HG03457 (cell line): ENCODE measurements around the gene ARFGEF2.
"Not testable (repeated sequence)": the region's sequence is repeated elsewhere in the genome, so short reads cannot be mapped to it uniquely, and the experiment has no call there.

Source experiments
- ATAC-seq: cut with Tn5 transposase; IDR thresholded peaks from one replicate; pipeline ENCODE4 v1.9.1; 2021; ENCODE audit warnings: moderate number of reproducible peaks; ENCODE audit not compliant: unreplicated experiment

The ARFGEF2 gene

GRCh38 chr20:48951041-48951440, 29.5 kb downstream of the ARFGEF2 start:
- no peak for ATAC-seq

GRCh38 chr20:48951646-48952045, 30.1 kb downstream of the ARFGEF2 start:
- ATAC-seq: no peak

GRCh38 chr20:48952656-48953055, 31.1 kb downstream of the ARFGEF2 start:
- no peak for ATAC-seq

- ATAC-seq: no peak
Observed at GRCh38 chr20:48953653-48954052, 32.1 kb downstream of the ARFGEF2 start.

- ATAC-seq: no peak
Observed at GRCh38 chr20:48956052-48956451, 34.5 kb downstream of the ARFGEF2 start.

GRCh38 chr20:48957053-48957481, 35.6 kb downstream of the ARFGEF2 start:
- no peak for ATAC-seq

GRCh38 chr20:48957533-48957932, 36.0 kb downstream of the ARFGEF2 start:
- ATAC-seq: no peak

- ATAC-seq: no peak
Observed at GRCh38 chr20:48958743-48959142, 37.2 kb downstream of the ARFGEF2 start.

DNA sequence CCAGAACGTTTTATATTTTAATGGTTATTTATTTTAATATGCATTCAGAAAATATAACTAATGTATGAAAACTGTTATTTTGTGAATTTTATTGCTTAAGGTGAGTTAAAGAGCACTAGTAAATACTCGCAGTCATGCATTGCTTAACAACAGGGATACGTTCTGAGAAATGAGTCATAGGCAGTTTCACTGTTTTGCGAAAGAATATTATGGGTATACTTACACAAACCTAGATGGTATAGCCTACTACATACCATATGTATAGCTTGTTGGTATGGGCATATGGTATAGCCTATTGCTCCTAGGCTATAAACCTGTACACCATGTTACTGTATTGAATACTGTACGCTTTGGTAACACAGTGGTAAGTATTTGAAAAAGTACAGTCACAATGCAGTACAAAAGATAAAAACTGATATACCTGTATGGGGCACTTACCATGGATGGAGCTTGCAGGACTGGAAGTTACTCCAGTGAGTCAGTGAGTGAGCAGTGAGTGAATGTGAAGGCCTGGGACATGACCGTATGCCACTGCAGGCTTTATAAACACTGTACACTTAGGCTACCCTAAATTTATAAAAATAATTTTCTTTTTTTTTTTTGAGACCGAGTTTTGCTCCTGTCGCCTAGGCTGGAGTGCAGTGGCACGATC, 38.5 kb downstream of the ARFGEF2 start:
- ATAC-seq: no peak

DNA sequence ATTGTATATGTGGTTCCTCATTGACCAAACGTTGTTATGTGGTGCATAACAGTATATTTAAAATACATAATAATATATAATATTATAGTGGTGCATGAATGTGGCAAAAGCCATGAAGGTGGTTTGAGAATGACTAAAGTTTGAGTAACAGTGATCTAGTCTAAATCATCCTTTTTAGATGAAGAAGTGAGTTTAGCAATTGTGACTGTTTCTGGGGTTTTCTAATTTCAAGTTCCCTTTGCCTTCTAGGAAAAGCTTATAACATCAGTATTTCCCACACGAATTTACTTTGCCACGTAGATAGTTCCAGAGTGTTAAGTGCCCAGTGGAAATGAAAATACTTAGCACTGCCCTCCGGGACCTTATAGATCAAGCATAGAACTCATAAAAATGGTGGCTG, 40.9 kb downstream of the ARFGEF2 start:
- no peak for ATAC-seq

- no peak for ATAC-seq
Observed at GRCh38 chr20:48962976-48963771, 41.7 kb downstream of the ARFGEF2 start.

- ATAC-seq: no peak
Observed at GRCh38 chr20:48965189-48965910, 43.8 kb downstream of the ARFGEF2 start.

- ATAC-seq: no peak
Observed at GRCh38 chr20:48970681-48971365, 49.3 kb downstream of the ARFGEF2 start.

DNA sequence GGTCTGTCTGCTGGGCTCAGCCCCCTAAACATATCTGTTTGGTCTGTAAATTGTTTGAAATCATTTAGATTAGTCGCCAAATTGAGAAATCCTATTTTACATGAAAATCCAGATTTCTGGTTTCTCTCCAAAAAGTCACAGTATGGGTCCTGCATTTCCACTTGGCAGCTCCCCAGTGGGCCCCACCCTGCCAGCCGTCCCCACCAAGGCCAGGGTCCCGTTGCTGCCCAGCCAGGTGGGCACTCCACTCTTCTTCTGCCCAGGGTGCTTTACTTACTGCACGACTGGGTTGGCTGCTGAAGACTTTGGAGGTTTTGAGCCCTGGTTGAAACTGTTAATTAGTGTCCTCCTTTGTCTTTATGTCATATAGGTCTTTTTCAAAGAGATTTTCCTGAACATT, 50.4 kb downstream of the ARFGEF2 start:
- ATAC-seq: no peak

- no peak for ATAC-seq
Observed at GRCh38 chr20:48972816-48973215, 51.3 kb downstream of the ARFGEF2 start.

DNA sequence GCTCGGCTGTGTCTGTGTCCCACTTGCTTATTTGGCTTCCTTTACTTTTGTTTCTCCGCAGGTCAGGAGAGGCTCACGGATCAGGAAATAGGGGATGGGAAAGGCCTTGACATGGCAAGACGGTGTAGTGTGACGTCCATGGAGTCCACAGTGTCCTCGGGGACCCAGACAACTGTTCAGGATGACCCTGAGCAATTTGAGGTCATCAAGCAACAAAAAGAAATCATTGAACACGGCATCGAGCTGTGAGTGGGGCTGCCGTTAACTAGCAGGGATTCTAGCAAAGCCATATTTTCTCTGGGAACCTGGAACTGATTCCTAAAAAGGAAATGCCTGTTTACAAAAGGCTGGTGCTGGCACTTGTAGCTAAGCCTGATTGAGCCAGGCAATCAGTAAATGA, 54.4 kb downstream of the ARFGEF2 start:
- ATAC-seq: no peak

DNA sequence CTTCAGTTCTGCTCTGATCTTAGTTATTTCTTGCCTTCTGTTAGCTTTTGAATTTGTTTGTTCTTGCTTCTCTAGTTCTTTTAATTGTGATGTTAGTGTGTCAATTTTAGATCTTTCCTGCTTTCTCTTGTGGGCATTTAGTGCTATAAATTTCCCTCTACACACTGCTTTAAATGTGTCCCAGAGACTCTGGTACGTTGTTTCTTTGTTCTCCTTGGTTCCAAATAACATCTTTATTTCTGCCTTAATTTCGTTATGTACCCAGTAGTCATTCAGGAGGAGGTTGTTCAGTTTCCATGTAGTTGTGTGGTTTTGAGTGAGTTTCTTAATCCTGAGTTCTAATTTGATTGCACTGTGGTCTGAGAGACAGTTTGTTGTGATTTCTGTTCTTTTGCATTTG, 58.5 kb downstream of the ARFGEF2 start:
- not testable (repeated sequence) for ATAC-seq

DNA sequence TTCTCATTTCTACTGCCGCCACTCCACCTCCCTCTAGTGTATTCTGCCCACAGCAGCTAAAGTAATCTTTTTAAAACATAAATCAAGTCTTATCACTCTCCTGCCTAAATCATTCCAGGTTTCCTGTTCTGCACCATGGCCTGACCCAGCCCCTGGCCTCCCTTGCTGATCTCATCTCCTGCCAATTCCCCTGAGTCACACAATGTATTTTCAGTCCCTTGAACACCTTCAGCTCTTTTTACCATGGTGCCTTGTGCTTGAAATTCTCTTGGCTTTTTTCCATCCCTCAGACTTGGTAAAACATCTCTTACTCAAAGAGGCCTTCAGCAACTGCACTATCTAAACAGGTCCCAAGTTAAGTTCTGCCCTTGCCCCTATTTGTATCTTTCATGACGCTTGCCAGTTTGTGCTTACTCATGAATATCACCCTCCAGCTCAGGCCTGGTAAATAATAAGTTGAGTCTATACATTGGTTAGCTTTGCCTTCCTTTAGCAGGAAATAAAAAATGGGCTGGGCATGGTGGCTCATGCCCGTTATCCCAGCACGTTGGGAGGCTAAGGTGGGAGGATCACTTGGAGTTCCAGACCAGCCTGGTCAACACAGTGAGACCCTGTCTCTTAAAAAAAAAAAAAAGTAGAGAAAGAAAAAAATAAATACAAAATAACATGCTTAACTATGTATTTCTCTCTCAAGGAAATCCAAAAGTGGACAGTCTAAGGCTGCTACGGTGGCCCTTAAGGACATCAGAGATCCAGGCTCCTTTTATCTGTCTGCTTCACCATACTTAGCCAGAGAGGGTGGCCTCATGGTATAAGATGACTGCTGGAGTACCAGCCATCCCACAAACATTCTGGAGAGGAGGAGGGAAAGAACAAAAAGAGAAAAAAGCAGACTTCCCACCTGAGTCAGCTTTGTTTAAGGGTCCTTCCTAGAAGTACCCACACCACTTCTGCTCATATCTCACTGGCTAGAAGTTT, 62.2 kb downstream of the ARFGEF2 start:
- ATAC-seq: no peak

DNA sequence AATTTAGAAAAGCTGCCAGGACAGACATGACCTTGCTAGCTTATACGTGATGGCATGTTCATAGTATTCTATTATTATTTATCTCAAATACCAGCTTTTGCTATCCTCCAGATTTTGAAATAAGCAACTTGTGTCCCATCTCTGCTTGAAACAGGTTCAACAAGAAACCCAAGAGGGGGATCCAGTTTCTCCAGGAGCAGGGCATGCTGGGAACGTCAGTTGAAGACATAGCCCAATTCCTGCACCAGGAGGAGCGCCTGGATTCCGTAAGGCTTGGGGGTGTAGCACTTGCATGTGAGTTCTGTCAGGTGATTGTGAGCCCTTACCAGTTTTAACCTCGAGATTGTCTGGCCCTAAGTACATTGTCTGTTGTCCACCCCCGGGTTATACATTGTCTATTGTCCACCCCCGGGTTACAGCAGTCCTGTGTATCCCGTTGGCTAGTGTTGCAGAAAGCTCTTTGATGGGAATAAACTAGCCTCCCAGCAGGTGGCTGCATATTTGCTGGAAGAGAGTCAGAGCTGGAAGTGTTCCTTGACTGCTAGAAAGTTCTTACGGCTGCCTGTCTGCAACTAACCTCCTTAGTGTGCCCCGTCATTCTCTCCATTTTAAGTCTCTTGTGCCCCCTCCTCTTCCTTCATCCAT, 63.2 kb downstream of the ARFGEF2 start:
- ATAC-seq: no peak

- ATAC-seq: no peak
Observed at GRCh38 chr20:48986899-48987298, 65.4 kb downstream of the ARFGEF2 start.
